Breast epithelium (tissue), 3 donors: Measurements from ENCODE around the gene GPAT2.
"Not testable (repeated sequence)": the region's sequence is repeated elsewhere in the genome, so short reads cannot be mapped to it uniquely, and the experiment has no call there.

Source experiments
- POLR2A ChIP-seq: fragments of 450-650 bp; IDR thresholded peaks from one replicate; pipeline ENCODE4 v1.6.1; 2016; ENCODE audit warnings: antibody characterized with exemption, mild to moderate bottlenecking, moderate library complexity
- POLR2AphosphoS5 ChIP-seq, 3 donors: sonication (generic); formaldehyde crosslinking; IDR thresholded peaks; one replicate each; pipeline ENCODE4 v1.6.1; 2017; ENCODE audit warnings: antibody characterized with exemption in 3 of 3

DNA sequence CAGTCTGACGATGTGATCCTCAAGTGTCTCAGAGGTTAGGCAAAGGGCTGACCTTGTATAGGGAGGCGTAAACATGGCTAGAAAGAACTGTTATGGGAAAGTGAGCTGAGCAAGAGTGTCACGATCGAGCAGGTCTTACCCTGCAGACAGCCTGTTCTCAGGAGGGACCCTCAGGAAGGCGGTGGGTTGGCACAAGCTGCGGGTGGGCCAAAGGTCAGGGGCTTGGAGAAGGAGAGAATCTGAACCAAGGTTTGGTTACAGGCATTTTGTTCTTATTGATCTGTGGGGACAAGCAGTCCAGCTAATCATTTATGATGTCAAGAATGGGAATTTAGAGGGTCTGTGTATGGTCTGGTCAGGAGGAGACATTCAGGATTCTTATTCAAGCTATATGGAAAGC lies 26.7 kb downstream of the GPAT2 start:
- TF ChIP-seq POLR2AphosphoS5 (IDR thresholded peaks at IDR 0.05); POLR2A: not testable (repeated sequence)
